Spleen (tissue), 11 donors: ENCODE measurements around the gene MUC4. TPM values are rescaled to one million over a fixed set of nuclear protein-coding genes. Genes with fewer than 3 reads are reported as not detected.

Experiments
- DNase-seq: peaks from one replicate; pipeline ENCODE4 v3.0.0-alpha.2; 2020
- H3K27ac ChIP-seq, 8 donors: fragments of 200-600 bp; sonication (generic) in 7 of 8; 1 replicate in 4 of 8; 2 replicates in 4 of 8; pipeline versions ENCODE4 v1.5.0 to v1.8.0; 2016 to 2021; ENCODE audit warnings: inconsistent platforms in 4 of 8, mild to moderate bottlenecking in 4 of 8, moderate library complexity in 1 of 8
- H3K27me3 ChIP-seq, 7 donors: fragments of 200-600 bp; sonication (generic) in 6 of 7; replicated peaks in 1 of 7; 1 replicate in 4 of 7; 2 replicates in 3 of 7; pipeline versions ENCODE4 v1.5.0 to v1.8.0; 2016 to 2021; ENCODE audit warnings: inconsistent platforms in 3 of 7, mild to moderate bottlenecking in 1 of 7
- H3K36me3 ChIP-seq, 6 donors: fragments of 200-600 bp; sonication (generic) in 5 of 6; 1 replicate in 4 of 6; 2 replicates in 2 of 6; pipeline versions ENCODE4 v1.5.0 to v1.8.0; 2016 to 2021; ENCODE audit warnings: inconsistent platforms in 2 of 6
- H3K4me1 ChIP-seq, 6 donors: fragments of 200-600 bp; sonication (generic) in 5 of 6; 1 replicate in 3 of 6; 2 replicates in 3 of 6; pipeline versions ENCODE4 v1.5.0 to v1.8.0; 2016 to 2021; ENCODE audit warnings: inconsistent platforms in 3 of 6
- H3K4me3 ChIP-seq, 8 donors: fragments of 200-600 bp; sonication (generic) in 7 of 8; 1 replicate in 4 of 8; 2 replicates in 4 of 8; pipeline versions ENCODE4 v1.5.0 to v1.8.0; 2016 to 2021; ENCODE audit warnings: inconsistent platforms in 4 of 8, mild to moderate bottlenecking in 4 of 8, moderate library complexity in 2 of 8
- H3K9me3 ChIP-seq, 8 donors: fragments of 200-600 bp; sonication (generic) in 7 of 8; 1 replicate in 4 of 8; 2 replicates in 4 of 8; pipeline versions ENCODE4 v1.5.0 to v1.8.0; 2016 to 2021; ENCODE audit warnings: inconsistent platforms in 4 of 8
- POLR2A ChIP-seq, 3 donors: fragments of 450-650 bp; IDR thresholded peaks; one replicate each; pipeline ENCODE4 v1.5.1; 2017; ENCODE audit warnings: antibody characterized with exemption in 3 of 3, mild to moderate bottlenecking in 1 of 3
- POLR2AphosphoS5 ChIP-seq, 3 donors: sonication (generic); formaldehyde crosslinking; IDR thresholded peaks; one replicate each; pipeline ENCODE4 v1.5.1; 2017; ENCODE audit warnings: antibody characterized with exemption in 3 of 3
- WGBS, 5 donors: extraction: QIAGEN DNeasy Blood & Tissue Kit in 3 of 5; methylation state at CpG; one replicate each; pipeline versions ENCODE4 v1.1.5 to v1.1.7; 2013 to 2018; 5-methylcytosine and 5-hydroxymethylcytosine counted together
- intact Hi-C: fragments of 100-400 bp; cut with DNase I; formaldehyde crosslinking; loops from one replicate; pipeline ENCODE4 v1.15.0; 2023; ENCODE audit warnings: low total_unique reads
- polyA plus RNA-seq, 3 donors: library from polyadenylated mRNA; stranded (reverse); fragments of 200-250 nt; gene quantifications; one replicate each; pipeline ENCODE4 v1.2.1, GENCODE V29; 2013
- total RNA-seq, 7 donors: library from RNA; depleted of rRNA in 3 of 7; stranded (reverse); fragments of >200 nt in 3 of 7; fragmentation: NEBNext Ultra II Directional in 4 of 7; extraction: Animal tissue kit (Norgen Biotek cat#: 25700) in 4 of 7; gene quantifications; one replicate each; pipeline versions ENCODE4 v1.1.0 to v1.2.1, GENCODE V29; 2016 to 2021
- TF ChIP-seq, protein P1 (sequence below), 11 experiments: fragments of 200-600 bp in 7 of 11; fragments of 450-650 bp in 4 of 11; sonication (generic) in 4 of 11; IDR thresholded peaks in 8 of 11; conservative IDR thresholded peaks in 3 of 11; 1 replicate in 7 of 11; 2 replicates in 4 of 11; pipeline versions ENCODE4 v1.4.0 to v1.8.0; 2016 to 2021; ENCODE audit warnings: antibody characterized with exemption in 11 of 11, inconsistent platforms in 4 of 11, mild to moderate bottlenecking in 1 of 11
- donor health status: healthy with polysubstance abuse.
- donor health status: DM: no; HTN: no; CAD: no; lungs with moderate emphysema.
- donor health status: DM: no; HTN: no; CAD: no.
- donor health status: Bipolar disorder and iron deficiency.
- donor health status: healthy.
- donor health status: DM: no; HTN: no; CAD: no.
- donor health status: DM: yes; HTN: yes; CAD: no.

The MUC4 gene
- total and polyA plus RNA-seq, 10 donors: 0.02 to 0.03 TPM; not detected in 8

- TF ChIP-seq POLR2AphosphoS5 (IDR thresholded peaks at IDR 0.05) (no peak), POLR2A (IDR thresholded peaks at IDR 0.05) (no peak)
- TF ChIP-seq, protein P1, sequence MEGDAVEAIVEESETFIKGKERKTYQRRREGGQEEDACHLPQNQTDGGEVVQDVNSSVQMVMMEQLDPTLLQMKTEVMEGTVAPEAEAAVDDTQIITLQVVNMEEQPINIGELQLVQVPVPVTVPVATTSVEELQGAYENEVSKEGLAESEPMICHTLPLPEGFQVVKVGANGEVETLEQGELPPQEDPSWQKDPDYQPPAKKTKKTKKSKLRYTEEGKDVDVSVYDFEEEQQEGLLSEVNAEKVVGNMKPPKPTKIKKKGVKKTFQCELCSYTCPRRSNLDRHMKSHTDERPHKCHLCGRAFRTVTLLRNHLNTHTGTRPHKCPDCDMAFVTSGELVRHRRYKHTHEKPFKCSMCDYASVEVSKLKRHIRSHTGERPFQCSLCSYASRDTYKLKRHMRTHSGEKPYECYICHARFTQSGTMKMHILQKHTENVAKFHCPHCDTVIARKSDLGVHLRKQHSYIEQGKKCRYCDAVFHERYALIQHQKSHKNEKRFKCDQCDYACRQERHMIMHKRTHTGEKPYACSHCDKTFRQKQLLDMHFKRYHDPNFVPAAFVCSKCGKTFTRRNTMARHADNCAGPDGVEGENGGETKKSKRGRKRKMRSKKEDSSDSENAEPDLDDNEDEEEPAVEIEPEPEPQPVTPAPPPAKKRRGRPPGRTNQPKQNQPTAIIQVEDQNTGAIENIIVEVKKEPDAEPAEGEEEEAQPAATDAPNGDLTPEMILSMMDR (IDR thresholded peaks at IDR 0.05 in 8 of 11, conservative IDR thresholded peaks at IDR 0.05 in 3 of 11): no peak
- Histone ChIP-seq H3K36me3 (no peaks in the 10 kb centered on the region), H3K9me3 (no peaks in the 10 kb centered on the region), H3K4me1 (peaks cover 0 to 39% (median 20%) of the 10 kb centered on the region in 6 donors), H3K27me3 (peaks cover 0 to 44% (median 0%) of the 10 kb centered on the region in 7 donors), H3K4me3 (peak overlapping the region in 3 of 8 donors; percentile 5 to 39 (median 10)), H3K27ac (peak overlapping the region in 3 of 8 donors; percentile 11 to 38 (median 24))
- DNase-seq: peak; percentile 39
- 76 to 84% (median 76%) methylated on average over 20 of the region's 20 CpGs for WGBS, 5 donors
- intact Hi-C loops: no loop called here
Measured at GRCh38 chr3:195803289-195803908, 8.3 kb downstream of the MUC4 start.

DNA sequence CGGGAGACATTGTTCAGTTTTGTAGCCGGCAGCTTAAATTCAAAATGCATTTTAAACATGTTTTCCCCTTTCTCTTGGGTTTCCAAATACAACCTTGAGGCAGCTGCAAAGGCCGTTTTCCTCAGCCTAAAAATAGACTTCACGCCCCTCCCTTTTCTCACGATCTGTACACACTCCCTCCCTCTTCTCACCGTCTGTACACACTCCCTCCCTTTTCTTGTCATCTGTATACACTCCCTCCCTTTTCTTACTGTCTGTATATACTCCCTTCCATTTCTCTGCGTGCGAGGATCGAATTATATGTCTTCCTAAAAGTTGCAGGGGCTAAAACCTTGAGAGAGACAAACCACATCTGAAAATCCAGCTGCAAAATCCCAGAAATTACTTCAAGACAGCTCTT, 8.9 kb downstream of the MUC4 start:
- H3K36me3 ChIP-seq: no peaks in the 10 kb centered on the region
- peaks cover 0 to 44% (median 0%) of the 10 kb centered on the region in 7 donors for H3K27me3 ChIP-seq
- peak overlapping the region in 3 of 8 donors; percentile 5 to 39 (median 10) for H3K4me3 ChIP-seq
- peaks cover 0 to 39% (median 20%) of the 10 kb centered on the region in 6 donors for H3K4me1 ChIP-seq
- H3K9me3 ChIP-seq: no peaks in the 10 kb centered on the region
- DNase-seq: no peak
- intact Hi-C loops: no loop called here
- TF ChIP-seq POLR2AphosphoS5 (IDR thresholded peaks at IDR 0.05) (no peak), POLR2A (IDR thresholded peaks at IDR 0.05) (no peak)
- TF ChIP-seq, protein P1 (IDR thresholded peaks at IDR 0.05 in 8 of 11, conservative IDR thresholded peaks at IDR 0.05 in 3 of 11): no peak
- peak overlapping the region in 4 of 8 donors; percentile 11 to 42 (median 31) for H3K27ac ChIP-seq
- WGBS, 5 donors: 21 to 30% (median 26%) methylated on average over 9 of the region's 9 CpGs

DNA sequence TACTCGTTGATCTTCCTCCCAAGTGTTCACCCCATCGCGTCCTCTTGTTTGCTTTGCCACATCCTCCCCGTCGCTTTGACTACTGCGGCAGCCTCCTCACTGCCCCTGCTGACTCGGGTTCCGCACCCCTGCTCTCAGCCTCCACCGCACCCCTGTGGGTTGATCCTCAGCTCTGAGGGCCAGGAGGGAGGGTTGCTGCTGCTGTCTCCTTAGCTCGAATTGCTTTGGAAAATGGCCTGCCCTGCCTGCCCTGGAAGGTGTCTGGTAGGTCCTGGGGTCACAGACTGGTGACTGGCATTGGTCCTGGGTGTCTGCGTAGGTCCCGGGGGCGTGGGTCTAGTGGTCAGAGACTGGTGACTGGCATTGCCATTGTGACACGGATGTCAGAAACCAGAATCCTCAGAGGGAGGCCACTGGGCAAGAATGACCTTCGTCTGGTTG, 9.4 kb downstream of the MUC4 start:
- DNase-seq: peak; percentile 63
- intact Hi-C loops: no loop called here
- Histone ChIP-seq H3K4me3 (peak overlapping the region in 2 of 8 donors; percentile 10 to 39), H3K4me1 (peaks cover 0 to 39% (median 20%) of the 10 kb centered on the region in 6 donors), H3K27me3 (peaks cover 0 to 44% (median 0%) of the 10 kb centered on the region in 7 donors), H3K9me3 (no peaks in the 10 kb centered on the region), H3K36me3 (no peaks in the 10 kb centered on the region), H3K27ac (peak overlapping the region in 4 of 8 donors; percentile 11 to 42 (median 31))
- WGBS, 5 donors: 27 to 33% (median 29%) methylated on average over 15 of the region's 15 CpGs
- TF ChIP-seq POLR2AphosphoS5 (IDR thresholded peaks at IDR 0.05) (no peak), POLR2A (IDR thresholded peaks at IDR 0.05) (no peak)
- TF ChIP-seq, protein P1 (IDR thresholded peaks at IDR 0.05 in 8 of 11, conservative IDR thresholded peaks at IDR 0.05 in 3 of 11): no peak
